Measurements from ENCODE around the gene MAGI2. TPM values are rescaled to one million over a fixed set of nuclear protein-coding genes. Genes with fewer than 3 reads are reported as not detected.

MAGI2 gene
- total RNA-seq, 1 donor from 2014 or later: 4.0 TPM

- intact Hi-C loops (cut with DNase I): no loop called here
- H3K4me3 ChIP-seq: no peak overlapping the region
- no peaks in the 10 kb centered on the region for H3K9me3 ChIP-seq
- H3K27ac ChIP-seq: no peak overlapping the region
- H3K36me3 ChIP-seq: no peaks in the 10 kb centered on the region
- no peak for DNase-seq (ENCODE audit: low spot score in 2 of 2)
- no peak for TF ChIP-seq CTCF (IDR thresholded peaks at IDR 0.05)
- H3K4me1 ChIP-seq: no peaks in the 10 kb centered on the region
- no peaks in the 10 kb centered on the region for H3K27me3 ChIP-seq
Observed at GRCh38 chr7:77991656-77992055, 1461.8 kb downstream of the MAGI2 start.

GRCh38 chr7:77989981-77990566, 1463.4 kb downstream of the MAGI2 start:
- no peak for TF ChIP-seq CTCF (IDR thresholded peaks at IDR 0.05)
- Histone ChIP-seq H3K27ac (no peak overlapping the region), H3K27me3 (no peaks in the 10 kb centered on the region), H3K4me3 (no peak overlapping the region), H3K36me3 (no peaks in the 10 kb centered on the region), H3K9me3 (no peaks in the 10 kb centered on the region), H3K4me1 (peaks cover 0 to 4% of the 10 kb centered on the region in 2 donors)
- intact Hi-C loops (cut with DNase I): no loop called here
- no peak for DNase-seq (ENCODE audit: low spot score in 2 of 2)

- no peak for TF ChIP-seq CTCF (IDR thresholded peaks at IDR 0.05)
- peak overlapping the region; percentile 1 to 45 for H3K4me3 ChIP-seq
- no peaks in the 10 kb centered on the region for H3K36me3 ChIP-seq
- DNase-seq (ENCODE audit: low spot score in 2 of 2): no peak
- intact Hi-C loops (cut with DNase I): loop anchor here (2.0 kb wide), 1 partner anchor 33 kb away; no protein-coding TSS in a partner anchor
- no peaks in the 10 kb centered on the region for H3K9me3 ChIP-seq
- H3K27me3 ChIP-seq: no peaks in the 10 kb centered on the region
- peaks cover 0 to 4% of the 10 kb centered on the region in 2 donors for H3K4me1 ChIP-seq
- H3K27ac ChIP-seq: peak overlapping the region; percentile 76 to 86
Observed at GRCh38 chr7:77985974-77986339, 1467.5 kb downstream of the MAGI2 start.

- Histone ChIP-seq H3K4me3 (peak overlapping the region; percentile 1 to 45), H3K27me3 (no peaks in the 10 kb centered on the region), H3K9me3 (no peaks in the 10 kb centered on the region), H3K27ac (peak overlapping the region; percentile 76 to 86), H3K4me1 (peaks cover 0 to 4% of the 10 kb centered on the region in 2 donors), H3K36me3 (no peaks in the 10 kb centered on the region)
- TF ChIP-seq CTCF (IDR thresholded peaks at IDR 0.05): no peak
- DNase-seq (ENCODE audit: low spot score in 2 of 2): peak in 1 of 2 donors; percentile 66
- intact Hi-C loops (cut with DNase I): loop anchor here (2.0 kb wide), 1 partner anchor 33 kb away; no protein-coding TSS in a partner anchor
Observed at GRCh38 chr7:77985232-77985973, 1468.1 kb downstream of the MAGI2 start.

GRCh38 chr7:77983973-77984372, 1469.5 kb downstream of the MAGI2 start:
- TF ChIP-seq CTCF (IDR thresholded peaks at IDR 0.05): no peak
- no peaks in the 10 kb centered on the region for H3K36me3 ChIP-seq
- no peak for DNase-seq (ENCODE audit: low spot score in 2 of 2)
- no peaks in the 10 kb centered on the region for H3K9me3 ChIP-seq
- H3K4me1 ChIP-seq: peaks cover 0 to 4% of the 10 kb centered on the region in 2 donors
- H3K4me3 ChIP-seq: no peak overlapping the region
- no peak overlapping the region for H3K27ac ChIP-seq
- H3K27me3 ChIP-seq: no peaks in the 10 kb centered on the region
- intact Hi-C loops (cut with DNase I): loop anchor here (2.0 kb wide), 1 partner anchor 35 kb away; no protein-coding TSS in a partner anchor

Measured in ascending aorta (tissue), 2 donors.